SK-N-SH (cell line): Measurements from ENCODE around the gene LRRC57. TPM values are rescaled to one million over a fixed set of nuclear protein-coding genes. Genes with fewer than 3 reads are reported as not detected.

Source experiments
- CTCF ChIA-PET: fragments of 300-600, 350-600 bp; formaldehyde crosslinking; extraction: SDS; loops from one replicate; lab custom pipeline; 2021; lab: Yijun Ruan, JAX
- POLR2A ChIA-PET: fragments of 350-600 bp; sonication (Branson Sonifier 250); formaldehyde crosslinking; extraction: SDS; loops from one replicate; lab custom pipeline; 2020; ENCODE audit warnings: antibody characterized with exemption, inconsistent platforms; lab: Yijun Ruan, JAX
- DNase-seq: peaks from one replicate; pipeline ENCODE4 v3.0.0; 2012
- H2AFZ ChIP-seq: fragments of 200-600 bp; sonication (generic); 2 replicates; pipeline ENCODE4 v1.8.1; 2016; ENCODE audit warnings: antibody characterized with exemption, mild to moderate bottlenecking, low read depth
- H3F3A ChIP-seq: fragments of 200-600 bp; sonication (generic); replicated peaks from 2 replicates; pipeline ENCODE3; 2016; ENCODE audit warnings: antibody characterized with exemption, mild to moderate bottlenecking; ENCODE audit not compliant: insufficient read depth
- H3K27ac ChIP-seq, 2 experiments: fragments of 200-500 bp in 1 of 2; fragments of 200-600 bp in 1 of 2; sonication (Bioruptor generic) in 1 of 2; sonication (generic), shearing (Covaris generic) in 1 of 2; 2 replicates each; pipeline versions ENCODE4 v1.5.1 to v1.6.1; 2014 to 2016; ENCODE audit warnings: low read depth in 2 of 2, inconsistent platforms in 1 of 2, low read length in 1 of 2, mild to moderate bottlenecking in 1 of 2, mixed read lengths in 1 of 2
- H3K27me3 ChIP-seq: fragments of 200-600 bp; sonication (generic), shearing (Covaris generic); 2 replicates; pipeline ENCODE4 v1.6.1; 2016; ENCODE audit warnings: mixed run types; ENCODE audit not compliant: insufficient read depth
- H3K36me3 ChIP-seq, 2 experiments: fragments of 200-500 bp in 1 of 2; fragments of 200-600 bp in 1 of 2; sonication (Bioruptor generic) in 1 of 2; sonication (generic) in 1 of 2; replicated peaks in 1 of 2; 2 replicates each; pipeline versions ENCODE3 to v1.5.1; 2014 to 2016; ENCODE audit warnings: low read length in 1 of 2, mild to moderate bottlenecking in 1 of 2; ENCODE audit not compliant: insufficient read depth in 2 of 2, control insufficient read depth in 1 of 2
- H3K4me1 ChIP-seq, 2 experiments: fragments of 200-500 bp in 1 of 2; fragments of 200-600 bp in 1 of 2; sonication (Bioruptor generic) in 1 of 2; sonication (generic), shearing (Covaris generic) in 1 of 2; 2 replicates each; pipeline versions ENCODE4 v1.5.1 to v1.6.1; 2014 to 2016; ENCODE audit warnings: low read depth in 1 of 2, low read length in 1 of 2, mixed run types in 1 of 2; ENCODE audit not compliant: insufficient read depth in 2 of 2, control insufficient read depth in 1 of 2
- H3K4me2 ChIP-seq: fragments of 200-600 bp; sonication (generic), shearing (Covaris generic); 2 replicates; pipeline ENCODE4 v1.6.1; 2017; ENCODE audit warnings: mixed run types
- H3K4me3 ChIP-seq, 2 experiments: fragments of 200-500 bp in 1 of 2; fragments of 200-600 bp in 1 of 2; sonication (Bioruptor generic) in 1 of 2; sonication (generic), shearing (Covaris generic) in 1 of 2; 2 replicates each; pipeline versions ENCODE4 v1.5.1 to v1.8.1; 2014 to 2016; ENCODE audit warnings: low read depth in 2 of 2, inconsistent platforms in 1 of 2, low read length in 1 of 2, mild to moderate bottlenecking in 1 of 2, mixed read lengths in 1 of 2, moderate library complexity in 1 of 2
- H3K79me2 ChIP-seq: fragments of 200-600 bp; sonication (generic); 2 replicates; pipeline ENCODE4 v1.8.1; 2017; ENCODE audit warnings: mild to moderate bottlenecking; ENCODE audit not compliant: insufficient read depth
- H3K9ac ChIP-seq: fragments of 200-600 bp; sonication (generic); 2 replicates; pipeline ENCODE4 v1.6.1; 2017; ENCODE audit warnings: mixed run types
- H3K9me2 ChIP-seq: fragments of 200-600 bp; sonication (generic); 2 replicates; pipeline ENCODE4 v1.6.1; 2017; ENCODE audit warnings: mixed run types
- H3K9me3 ChIP-seq: fragments of 200-600 bp; sonication (generic); 2 replicates; pipeline ENCODE4 v1.6.1; 2017; ENCODE audit warnings: mixed run types, mild to moderate bottlenecking, moderate library complexity
- H4K20me1 ChIP-seq: fragments of 200-600 bp; sonication (generic); 2 replicates; pipeline ENCODE4 v1.6.1; 2017; ENCODE audit warnings: mild to moderate bottlenecking, mixed run types; ENCODE audit not compliant: insufficient read depth
- GATA2 ChIP-seq: sonication (generic); formaldehyde crosslinking; IDR thresholded peaks from 2 replicates; pipeline ENCODE4 v1.5.0; 2020; ENCODE audit warnings: mild to moderate bottlenecking, missing genetic modification reagents
- JUND ChIP-seq: IDR thresholded peaks from 2 replicates; pipeline ENCODE4 v1.4.0; 2012
- MEF2A ChIP-seq: IDR thresholded peaks from 2 replicates; pipeline ENCODE4 v1.4.0; 2012; ENCODE audit warnings: low read depth, borderline replicate concordance
- RAD21 ChIP-seq: IDR thresholded peaks from 2 replicates; pipeline ENCODE4 v1.6.1; 2012; ENCODE audit warnings: mild to moderate bottlenecking, low read length
- RFX5 ChIP-seq: IDR thresholded peaks from 2 replicates; pipeline ENCODE4 v1.6.1; 2012; ENCODE audit warnings: mild to moderate bottlenecking, improper control_type of control experiment, low read length
- RXRA ChIP-seq: IDR thresholded peaks from 2 replicates; pipeline ENCODE4 v1.4.0; 2012; ENCODE audit warnings: low read depth, mild to moderate bottlenecking, borderline replicate concordance
- TAF1 ChIP-seq: IDR thresholded peaks from 2 replicates; pipeline ENCODE4 v1.6.1; 2012; ENCODE audit warnings: low read depth, mild to moderate bottlenecking, low read length, moderate library complexity, borderline replicate concordance
- WGBS: methylation state at CpG from one replicate; pipeline ENCODE4 v1.1.6; 2017; ENCODE audit warnings: low lambda C conversion rate; 5-methylcytosine and 5-hydroxymethylcytosine counted together
- polyA plus RNA-seq, 3 experiments: library from polyadenylated mRNA; depleted of rRNA; stranded (reverse); fragments of >200 nt; gene quantifications; 2 replicates each; pipeline ENCODE4 v1.2.3, GENCODE V29; 2012
- TF ChIP-seq, protein P1 (sequence below): IDR thresholded peaks from 2 replicates; pipeline ENCODE4; 2012
- TF ChIP-seq, protein P2 (sequence below): fragments of 150-350 bp; IDR thresholded peaks from 2 replicates; pipeline ENCODE4 v1.6.1; 2016; ENCODE audit warnings: mild to moderate bottlenecking, low read depth, low read length
- TF ChIP-seq, protein P3 (sequence below): IDR thresholded peaks from 2 replicates; pipeline ENCODE4 v1.4.0; 2012; ENCODE audit warnings: low read depth, borderline replicate concordance
- TF ChIP-seq, protein P4 (sequence below): IDR thresholded peaks from 2 replicates; pipeline ENCODE4 v1.6.1; 2012; ENCODE audit warnings: mild to moderate bottlenecking, low read depth, low read length, moderate library complexity
- TF ChIP-seq, protein P5 (sequence below): fragments of 200-600 bp; sonication (generic); IDR thresholded peaks from 2 replicates; pipeline ENCODE4 v1.6.1; 2017; ENCODE audit warnings: antibody characterized with exemption, mild to moderate bottlenecking, moderate library complexity

The LRRC57 gene
- polyA plus RNA-seq, 1 of the 3 experiments (the other 2 are of a cell fraction), result 6.4 TPM

DNA sequence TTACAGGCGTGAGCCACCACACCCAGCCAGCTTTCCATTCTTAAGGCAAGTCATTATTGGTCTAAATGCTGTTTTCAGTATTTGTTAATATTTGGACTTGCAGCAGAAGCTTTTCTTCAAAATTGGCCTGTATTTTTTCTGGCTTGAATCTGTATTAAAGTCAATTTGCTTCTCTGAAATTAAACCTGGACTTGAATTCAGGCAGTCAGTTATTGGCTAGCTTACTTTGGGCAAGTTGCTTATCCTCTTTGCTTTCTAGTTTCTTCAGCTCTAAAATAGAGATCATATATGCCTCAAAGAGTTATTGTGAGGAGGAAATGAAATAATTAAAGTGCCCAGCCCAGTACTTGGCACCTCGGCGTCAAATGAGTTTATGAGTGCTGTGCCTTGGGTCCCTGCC lies 44.1 kb upstream of the LRRC57 start:
- TF ChIP-seq, protein P1, sequence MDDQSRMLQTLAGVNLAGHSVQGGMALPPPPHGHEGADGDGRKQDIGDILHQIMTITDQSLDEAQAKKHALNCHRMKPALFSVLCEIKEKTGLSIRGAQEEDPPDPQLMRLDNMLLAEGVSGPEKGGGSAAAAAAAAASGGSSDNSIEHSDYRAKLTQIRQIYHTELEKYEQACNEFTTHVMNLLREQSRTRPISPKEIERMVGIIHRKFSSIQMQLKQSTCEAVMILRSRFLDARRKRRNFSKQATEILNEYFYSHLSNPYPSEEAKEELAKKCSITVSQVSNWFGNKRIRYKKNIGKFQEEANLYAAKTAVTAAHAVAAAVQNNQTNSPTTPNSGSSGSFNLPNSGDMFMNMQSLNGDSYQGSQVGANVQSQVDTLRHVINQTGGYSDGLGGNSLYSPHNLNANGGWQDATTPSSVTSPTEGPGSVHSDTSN, result no peak
- no peak for TF ChIP-seq RAD21
- TF ChIP-seq JUND, result no peak
- no peak for TF ChIP-seq MEF2A
- TF ChIP-seq RFX5, result no peak
- TF ChIP-seq, protein P2, sequence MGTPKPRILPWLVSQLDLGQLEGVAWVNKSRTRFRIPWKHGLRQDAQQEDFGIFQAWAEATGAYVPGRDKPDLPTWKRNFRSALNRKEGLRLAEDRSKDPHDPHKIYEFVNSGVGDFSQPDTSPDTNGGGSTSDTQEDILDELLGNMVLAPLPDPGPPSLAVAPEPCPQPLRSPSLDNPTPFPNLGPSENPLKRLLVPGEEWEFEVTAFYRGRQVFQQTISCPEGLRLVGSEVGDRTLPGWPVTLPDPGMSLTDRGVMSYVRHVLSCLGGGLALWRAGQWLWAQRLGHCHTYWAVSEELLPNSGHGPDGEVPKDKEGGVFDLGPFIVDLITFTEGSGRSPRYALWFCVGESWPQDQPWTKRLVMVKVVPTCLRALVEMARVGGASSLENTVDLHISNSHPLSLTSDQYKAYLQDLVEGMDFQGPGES, result no peak
- TF ChIP-seq GATA2 (CRISPR knock-in tag), result no peak
- TF ChIP-seq, protein P3, sequence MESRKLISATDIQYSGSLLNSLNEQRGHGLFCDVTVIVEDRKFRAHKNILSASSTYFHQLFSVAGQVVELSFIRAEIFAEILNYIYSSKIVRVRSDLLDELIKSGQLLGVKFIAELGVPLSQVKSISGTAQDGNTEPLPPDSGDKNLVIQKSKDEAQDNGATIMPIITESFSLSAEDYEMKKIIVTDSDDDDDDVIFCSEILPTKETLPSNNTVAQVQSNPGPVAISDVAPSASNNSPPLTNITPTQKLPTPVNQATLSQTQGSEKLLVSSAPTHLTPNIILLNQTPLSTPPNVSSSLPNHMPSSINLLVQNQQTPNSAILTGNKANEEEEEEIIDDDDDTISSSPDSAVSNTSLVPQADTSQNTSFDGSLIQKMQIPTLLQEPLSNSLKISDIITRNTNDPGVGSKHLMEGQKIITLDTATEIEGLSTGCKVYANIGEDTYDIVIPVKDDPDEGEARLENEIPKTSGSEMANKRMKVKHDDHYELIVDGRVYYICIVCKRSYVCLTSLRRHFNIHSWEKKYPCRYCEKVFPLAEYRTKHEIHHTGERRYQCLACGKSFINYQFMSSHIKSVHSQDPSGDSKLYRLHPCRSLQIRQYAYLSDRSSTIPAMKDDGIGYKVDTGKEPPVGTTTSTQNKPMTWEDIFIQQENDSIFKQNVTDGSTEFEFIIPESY, result no peak
- TF ChIP-seq TAF1, result no peak
- no peak for TF ChIP-seq RXRA
- Histone ChIP-seq H3K9me3 (no peaks in the 10 kb centered on the region), H2AFZ (no peak overlapping the region), H3F3A (peaks cover 4% of the 10 kb centered on the region), H3K79me2 (no peaks in the 10 kb centered on the region; the same call in 1 of the 2 replicates), H4K20me1 (no peaks in the 10 kb centered on the region), H3K27ac (no peak overlapping the region), H3K4me2 (no peak overlapping the region), H3K4me3 (no peak overlapping the region), H3K9me2 (no peaks in the 10 kb centered on the region), H3K36me3 (no peaks in the 10 kb centered on the region), H3K27me3 (no peaks in the 10 kb centered on the region), H3K4me1 (peaks cover 2 to 11% of the 10 kb centered on the region in 2 experiments; a peak in 2 of 4 replicates), H3K9ac (no peak overlapping the region)
- 100% methylated on average over 3 of the region's 3 CpGs for WGBS
- DNase-seq, result no peak
- POLR2A ChIA-PET, result no interaction called here
- CTCF ChIA-PET, result interaction anchor here (1.4 to 2.0 kb wide), 2 partner anchors 11 to 16 kb away, joined by 3 to 8 read pairs; no protein-coding TSS in a partner anchor

DNA sequence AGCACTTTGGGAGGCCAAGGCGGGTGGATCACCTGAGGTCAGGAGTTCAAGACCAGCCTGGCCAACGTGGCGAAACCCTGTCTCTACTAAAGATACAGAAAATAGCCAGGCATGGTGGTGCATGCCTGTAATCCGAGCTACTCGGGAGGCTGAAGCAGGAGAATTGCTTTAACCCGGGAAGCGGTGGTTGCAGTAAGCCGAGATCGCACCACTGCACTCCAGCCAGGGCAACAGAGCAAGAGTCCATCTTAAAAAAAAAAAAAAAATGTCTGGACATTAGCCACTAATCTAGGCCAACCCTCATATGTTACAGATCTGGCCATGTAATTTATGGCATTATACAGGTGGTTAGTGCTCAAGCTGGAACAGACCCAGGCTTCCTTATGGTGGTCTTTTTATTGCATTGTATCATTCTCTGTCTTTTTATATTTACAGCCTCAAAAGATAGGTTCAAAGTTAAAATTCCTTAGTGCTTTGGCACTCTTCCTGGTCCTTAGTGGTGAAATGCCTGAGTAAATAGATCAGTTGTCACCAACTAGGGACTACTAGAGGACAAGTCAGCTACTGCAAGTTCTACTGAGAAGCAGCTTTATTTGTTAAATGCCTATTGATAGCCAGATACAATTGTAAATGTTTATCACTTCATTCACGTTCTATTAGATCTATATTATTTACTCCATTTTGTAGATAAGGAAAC lies 42.8 kb upstream of the LRRC57 start:
- H3K4me2 ChIP-seq, result no peak overlapping the region

More for the DNA sequence above, 42.8 kb upstream of the LRRC57 start:
- H3K4me3 ChIP-seq, result no peak overlapping the region
- no peaks in the 10 kb centered on the region for H3K9me2 ChIP-seq
- ChIA-PET CTCF (interaction anchor here (0.7 to 2.0 kb wide), 8 partner anchors 9 to 52 kb away, joined by 3 to 8 read pairs (median 4); no protein-coding TSS in a partner anchor), POLR2A (no interaction called here)
- no peaks in the 10 kb centered on the region for H3K27me3 ChIP-seq
- no peak overlapping the region for H3K27ac ChIP-seq
- H2AFZ ChIP-seq, result no peak overlapping the region
- H3K9me3 ChIP-seq, result no peaks in the 10 kb centered on the region
- TF ChIP-seq, protein P4, sequence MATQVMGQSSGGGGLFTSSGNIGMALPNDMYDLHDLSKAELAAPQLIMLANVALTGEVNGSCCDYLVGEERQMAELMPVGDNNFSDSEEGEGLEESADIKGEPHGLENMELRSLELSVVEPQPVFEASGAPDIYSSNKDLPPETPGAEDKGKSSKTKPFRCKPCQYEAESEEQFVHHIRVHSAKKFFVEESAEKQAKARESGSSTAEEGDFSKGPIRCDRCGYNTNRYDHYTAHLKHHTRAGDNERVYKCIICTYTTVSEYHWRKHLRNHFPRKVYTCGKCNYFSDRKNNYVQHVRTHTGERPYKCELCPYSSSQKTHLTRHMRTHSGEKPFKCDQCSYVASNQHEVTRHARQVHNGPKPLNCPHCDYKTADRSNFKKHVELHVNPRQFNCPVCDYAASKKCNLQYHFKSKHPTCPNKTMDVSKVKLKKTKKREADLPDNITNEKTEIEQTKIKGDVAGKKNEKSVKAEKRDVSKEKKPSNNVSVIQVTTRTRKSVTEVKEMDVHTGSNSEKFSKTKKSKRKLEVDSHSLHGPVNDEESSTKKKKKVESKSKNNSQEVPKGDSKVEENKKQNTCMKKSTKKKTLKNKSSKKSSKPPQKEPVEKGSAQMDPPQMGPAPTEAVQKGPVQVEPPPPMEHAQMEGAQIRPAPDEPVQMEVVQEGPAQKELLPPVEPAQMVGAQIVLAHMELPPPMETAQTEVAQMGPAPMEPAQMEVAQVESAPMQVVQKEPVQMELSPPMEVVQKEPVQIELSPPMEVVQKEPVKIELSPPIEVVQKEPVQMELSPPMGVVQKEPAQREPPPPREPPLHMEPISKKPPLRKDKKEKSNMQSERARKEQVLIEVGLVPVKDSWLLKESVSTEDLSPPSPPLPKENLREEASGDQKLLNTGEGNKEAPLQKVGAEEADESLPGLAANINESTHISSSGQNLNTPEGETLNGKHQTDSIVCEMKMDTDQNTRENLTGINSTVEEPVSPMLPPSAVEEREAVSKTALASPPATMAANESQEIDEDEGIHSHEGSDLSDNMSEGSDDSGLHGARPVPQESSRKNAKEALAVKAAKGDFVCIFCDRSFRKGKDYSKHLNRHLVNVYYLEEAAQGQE, result no peak
- TF ChIP-seq, protein P5, sequence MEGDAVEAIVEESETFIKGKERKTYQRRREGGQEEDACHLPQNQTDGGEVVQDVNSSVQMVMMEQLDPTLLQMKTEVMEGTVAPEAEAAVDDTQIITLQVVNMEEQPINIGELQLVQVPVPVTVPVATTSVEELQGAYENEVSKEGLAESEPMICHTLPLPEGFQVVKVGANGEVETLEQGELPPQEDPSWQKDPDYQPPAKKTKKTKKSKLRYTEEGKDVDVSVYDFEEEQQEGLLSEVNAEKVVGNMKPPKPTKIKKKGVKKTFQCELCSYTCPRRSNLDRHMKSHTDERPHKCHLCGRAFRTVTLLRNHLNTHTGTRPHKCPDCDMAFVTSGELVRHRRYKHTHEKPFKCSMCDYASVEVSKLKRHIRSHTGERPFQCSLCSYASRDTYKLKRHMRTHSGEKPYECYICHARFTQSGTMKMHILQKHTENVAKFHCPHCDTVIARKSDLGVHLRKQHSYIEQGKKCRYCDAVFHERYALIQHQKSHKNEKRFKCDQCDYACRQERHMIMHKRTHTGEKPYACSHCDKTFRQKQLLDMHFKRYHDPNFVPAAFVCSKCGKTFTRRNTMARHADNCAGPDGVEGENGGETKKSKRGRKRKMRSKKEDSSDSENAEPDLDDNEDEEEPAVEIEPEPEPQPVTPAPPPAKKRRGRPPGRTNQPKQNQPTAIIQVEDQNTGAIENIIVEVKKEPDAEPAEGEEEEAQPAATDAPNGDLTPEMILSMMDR, result peak; percentile 45
- peak; percentile 33 for DNase-seq
- WGBS, result 93% methylated on average over 10 of the region's 10 CpGs
- H3K36me3 ChIP-seq, result peaks cover 0 to 3% of the 10 kb centered on the region in 2 experiments
- no peaks in the 10 kb centered on the region; the same call in 1 of the 2 replicates for H3K79me2 ChIP-seq
- no peak overlapping the region for H3K9ac ChIP-seq
- H3K4me1 ChIP-seq, result peaks cover 2 to 13% of the 10 kb centered on the region in 2 experiments; a peak in 2 of 4 replicates
- peaks cover 4% of the 10 kb centered on the region for H3F3A ChIP-seq
- no peaks in the 10 kb centered on the region for H4K20me1 ChIP-seq
